ENCODE measurements around the gene MACROH2A1. TPM values are rescaled to one million over a fixed set of nuclear protein-coding genes. Genes with fewer than 3 reads are reported as not detected.

Gene MACROH2A1
- total and polyA plus RNA-seq, 10 of the 15 experiments (the other 5 are each of a cell fraction or from before 2014, with no cell fraction given) = 45.7 to 230 (median 196) TPM

- TF ChIP-seq EED (IDR thresholded peaks at IDR 0.05; ENCODE audit: low read depth) = no peak
Measured at GRCh38 chr5:135322744-135323143, 76.3 kb downstream of the MACROH2A1 start (continued).

DNA sequence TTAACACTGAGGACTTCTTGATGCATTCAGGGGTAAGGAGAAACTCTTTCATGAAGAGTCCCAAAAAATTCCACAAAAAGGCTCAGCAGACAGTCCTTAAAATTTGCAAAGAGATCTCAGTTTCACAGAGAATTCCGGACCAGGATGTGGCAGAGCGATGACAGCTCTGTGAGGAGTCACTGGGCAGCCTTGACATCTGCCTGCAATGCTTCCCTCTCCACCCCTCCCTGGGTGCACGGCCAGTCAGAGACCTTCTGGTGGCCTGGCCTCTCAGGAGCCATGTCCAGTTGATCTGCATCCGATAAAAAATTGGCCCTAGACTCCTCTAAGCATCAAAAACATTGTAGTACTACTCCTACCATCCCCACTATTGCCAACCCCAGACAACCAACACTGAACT is 76.8 kb downstream of the MACROH2A1 start:
- no peak overlapping the region for H3K9ac ChIP-seq (ENCODE audit: control insufficient read depth, insufficient read depth, low read length)
- no peaks in the 10 kb centered on the region for H3K79me2 ChIP-seq (ENCODE audit: control insufficient read depth, insufficient read depth, low read length)
- H3K4me2 ChIP-seq (ENCODE audit: control insufficient read depth, insufficient read depth) = no peak overlapping the region
- no peak for DNase-seq (ENCODE audit: low read depth, low spot score)
- SMC1A ChIA-PET (ENCODE audit: uncharacterized antibody, unreplicated experiment) = no interaction called here
- no peaks in the 10 kb centered on the region for H3K27me3 ChIP-seq (replicated peaks in 1 of 2; ENCODE audit: control insufficient read depth in 2 of 2, insufficient read depth in 2 of 2, low read length in 1 of 2)
- CTCF ChIA-PET = no interaction called here
- intact Hi-C loops (cut with micrococcal nuclease; ENCODE audit: unreplicated experiment) = no loop called here
- no TSS peak for BruUV-seq (replicated peaks)
- POLR2A ChIA-PET = no interaction called here
- H3K27ac ChIP-seq (ENCODE audit: control insufficient read depth, insufficient read depth) = no peak overlapping the region
- no peaks in the 10 kb centered on the region for H3K36me3 ChIP-seq (ENCODE audit: control insufficient read depth in 2 of 2, insufficient read depth in 2 of 2, low read length in 1 of 2)
- WGBS (ENCODE audit: insufficient coverage, insufficient replicate concordance, low lambda C conversion rate, missing lambda C conversion rate) = 34% methylated on average over 4 of the region's 4 CpGs
- no peaks in the 10 kb centered on the region for H4K20me1 ChIP-seq (ENCODE audit: control insufficient read depth, insufficient read depth)
- TF ChIP-seq ZNF384 (IDR thresholded peaks at IDR 0.05; ENCODE audit: borderline replicate concordance, low read depth, low read length) (no peak), SMC3 (IDR thresholded peaks at IDR 0.05; ENCODE audit: borderline replicate concordance, low read length) (no peak), MYC (IDR thresholded peaks at IDR 0.05; ENCODE audit: insufficient read depth, insufficient read length, insufficient replicate concordance, low read length, severe bottlenecking) (no peak), CBX5 (IDR thresholded peaks at IDR 0.05; ENCODE audit: low read depth) (no peak), ZBTB33 (IDR thresholded peaks at IDR 0.05) (no peak), HCFC1 (IDR thresholded peaks at IDR 0.05; ENCODE audit: low read length) (no peak)
- in situ Hi-C loops (cut with MboI) = no loop called here
- no peak for ATAC-seq
- no peak for FAIRE-seq
- RAD21 ChIA-PET (ENCODE audit: unreplicated experiment) = no interaction called here
- no peaks in the 10 kb centered on the region for H3K9me3 ChIP-seq (replicated peaks; ENCODE audit: control insufficient read depth, insufficient read depth, low read length)
- H3K4me1 ChIP-seq (ENCODE audit: control insufficient read depth, insufficient read depth, low read length) = no peaks in the 10 kb centered on the region
- no peak overlapping the region for H3K4me3 ChIP-seq
- no peak overlapping the region for H2AFZ ChIP-seq (ENCODE audit: control insufficient read depth, low read depth, low read length)
